ENCODE data around the gene FOXF2.
"Not testable (repeated sequence)": the region's sequence is repeated elsewhere in the genome, so short reads cannot be mapped to it uniquely, and the experiment has no call there.

The FOXF2 gene

DNA sequence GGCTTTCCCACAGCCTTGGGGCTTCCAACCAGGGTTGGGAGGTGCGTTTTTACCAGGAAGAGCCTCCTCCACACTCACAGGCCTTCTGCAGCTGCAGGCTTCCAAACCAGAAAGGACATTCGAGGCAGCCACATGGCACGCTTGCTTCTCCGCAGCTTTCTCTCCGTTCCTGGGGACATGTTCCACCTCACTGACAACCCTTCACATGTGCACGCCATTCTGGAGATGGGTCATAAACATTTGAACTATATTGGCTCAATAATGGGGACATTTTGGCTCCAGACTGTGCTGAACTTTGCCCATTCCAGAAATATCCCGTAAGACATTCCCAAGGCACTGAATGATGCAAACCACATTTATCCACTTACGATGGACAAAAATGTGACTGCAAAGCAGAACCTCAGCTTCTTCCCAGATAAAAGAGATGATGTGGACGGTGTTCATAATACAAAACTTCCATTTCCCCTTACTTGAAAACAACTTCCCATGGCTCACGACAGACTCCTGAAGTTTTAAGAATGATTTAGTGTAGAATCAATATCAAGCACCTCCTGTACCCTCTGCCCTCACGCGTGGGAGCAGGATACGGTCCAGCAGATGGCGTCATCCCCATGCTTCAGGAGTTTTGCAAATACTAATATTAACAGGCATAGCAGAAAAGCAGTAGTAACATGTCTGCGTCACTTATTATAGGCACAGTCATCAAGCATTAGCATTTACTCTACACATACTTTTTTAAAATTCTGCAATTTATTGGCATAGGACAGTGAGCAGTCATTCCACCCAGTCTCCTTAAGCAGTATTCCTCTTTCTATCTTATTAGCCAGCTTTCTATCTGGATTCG is 25.4 kb upstream of the FOXF2 start:
- peaks cover 0 to 19% of the 10 kb centered on the region in 2 donors for H3K27me3 ChIP-seq
- intact Hi-C loops (cut with DNase I; ENCODE audit: low total_unique reads): no loop called here
- DNase-seq: no peak
- no peak overlapping the region for H3K4me3 ChIP-seq
- H3K36me3 ChIP-seq: no peaks in the 10 kb centered on the region
- no peak for TF ChIP-seq CTCF (IDR thresholded peaks at IDR 0.05)
- H3K27ac ChIP-seq: no peak overlapping the region
- no peaks in the 10 kb centered on the region for H3K4me1 ChIP-seq
- H3K9me3 ChIP-seq: peaks cover 0 to 4% (median 0%) of the 10 kb centered on the region in 3 donors

DNA sequence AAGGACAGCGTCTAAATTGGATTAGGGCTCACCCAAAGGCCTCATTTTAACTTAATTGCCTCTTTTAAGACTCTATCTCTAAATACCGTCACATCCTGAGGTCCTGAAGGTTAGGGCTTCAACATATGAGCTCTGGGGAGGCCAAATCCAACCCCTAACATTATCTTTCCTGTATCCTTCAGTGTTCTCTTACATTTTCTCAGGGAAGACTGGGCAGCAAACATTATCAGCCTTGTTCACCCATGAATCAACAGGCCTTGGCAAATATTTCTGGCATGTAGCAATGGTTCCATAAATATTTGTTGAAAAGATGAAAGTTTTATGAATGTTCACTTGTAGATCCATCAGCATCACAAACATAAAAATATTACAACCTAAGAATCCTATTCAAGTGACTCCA is 24.6 kb upstream of the FOXF2 start:
- Histone ChIP-seq H3K9me3 (peaks cover 0 to 5% (median 0%) of the 10 kb centered on the region in 3 donors), H3K36me3 (no peaks in the 10 kb centered on the region), H3K4me1 (no peaks in the 10 kb centered on the region), H3K4me3 (no peak overlapping the region), H3K27ac (no peak overlapping the region), H3K27me3 (peaks cover 0 to 13% of the 10 kb centered on the region in 2 donors)
- TF ChIP-seq CTCF (IDR thresholded peaks at IDR 0.05): no peak
- intact Hi-C loops (cut with DNase I; ENCODE audit: low total_unique reads): no loop called here
- no peak for DNase-seq

GRCh38 chr6:1365686-1366085 is 23.7 kb upstream of the FOXF2 start:
- intact Hi-C loops (cut with DNase I; ENCODE audit: low total_unique reads): no loop called here
- DNase-seq: no peak
- Histone ChIP-seq H3K36me3 (no peaks in the 10 kb centered on the region), H3K4me3 (no peak overlapping the region), H3K27me3 (peaks cover 0 to 11% of the 10 kb centered on the region in 2 donors), H3K27ac (no peak overlapping the region), H3K9me3 (peaks cover 0 to 14% (median 0%) of the 10 kb centered on the region in 3 donors), H3K4me1 (no peaks in the 10 kb centered on the region)
- TF ChIP-seq CTCF (IDR thresholded peaks at IDR 0.05): no peak

DNA sequence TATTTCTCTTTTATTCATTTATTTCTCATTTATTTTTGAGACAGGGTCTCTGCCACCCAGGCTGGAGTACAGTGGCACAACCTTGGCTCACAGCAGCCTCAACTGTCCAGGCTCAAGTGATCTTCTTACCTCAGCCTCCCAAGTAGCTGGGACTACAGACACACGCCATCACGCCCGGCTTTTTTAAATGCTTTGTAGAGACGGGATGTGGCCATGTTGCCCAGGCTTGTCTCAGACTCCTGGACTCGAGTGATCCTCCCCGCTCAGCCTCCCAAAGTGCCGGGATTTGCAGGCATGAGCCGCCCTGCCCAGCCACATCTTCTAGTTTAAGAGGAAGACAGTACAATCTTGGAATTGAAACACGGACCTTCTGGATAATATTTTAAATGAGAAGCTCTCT is 21.6 kb upstream of the FOXF2 start:
- H3K4me1 ChIP-seq: no peaks in the 10 kb centered on the region
- DNase-seq: no peak
- H3K4me3 ChIP-seq: no peak overlapping the region
- H3K9me3 ChIP-seq: peaks cover 0 to 23% (median 9%) of the 10 kb centered on the region in 3 donors
- H3K27me3 ChIP-seq: peaks cover 0 to 7% of the 10 kb centered on the region in 2 donors
- H3K27ac ChIP-seq: no peak overlapping the region
- no peaks in the 10 kb centered on the region for H3K36me3 ChIP-seq
- intact Hi-C loops (cut with DNase I; ENCODE audit: low total_unique reads): no loop called here
- no peak for TF ChIP-seq CTCF (IDR thresholded peaks at IDR 0.05)

DNA sequence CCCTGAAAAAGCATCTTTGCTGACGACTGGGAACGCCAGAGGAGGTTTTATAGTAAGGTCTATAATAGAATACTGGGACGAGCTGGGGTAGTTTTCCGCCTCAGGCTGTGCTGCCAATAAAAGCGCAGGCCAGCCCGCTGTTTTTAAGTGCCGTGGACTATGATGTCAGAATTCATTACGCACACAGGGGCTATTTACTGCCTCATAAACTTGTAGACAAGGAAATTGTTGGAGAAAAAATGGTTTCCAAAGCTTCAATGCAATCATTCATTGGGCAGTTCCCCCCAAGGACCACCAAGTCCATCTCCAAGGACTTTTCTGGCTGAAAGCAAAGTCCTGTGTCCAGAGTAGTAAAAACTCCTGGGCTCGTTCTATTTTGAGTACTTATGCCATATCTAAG is 20.4 kb upstream of the FOXF2 start:
- intact Hi-C loops (cut with DNase I; ENCODE audit: low total_unique reads): no loop called here
- Histone ChIP-seq H3K27ac (no peak overlapping the region), H3K27me3 (peaks cover 0 to 17% of the 10 kb centered on the region in 2 donors), H3K9me3 (peaks cover 0 to 23% (median 9%) of the 10 kb centered on the region in 3 donors), H3K4me3 (no peak overlapping the region), H3K36me3 (no peaks in the 10 kb centered on the region), H3K4me1 (no peaks in the 10 kb centered on the region)
- no peak for TF ChIP-seq CTCF (IDR thresholded peaks at IDR 0.05)
- no peak for DNase-seq

GRCh38 chr6:1369695-1370094 is 19.7 kb upstream of the FOXF2 start:
- peaks cover 0 to 25% of the 10 kb centered on the region in 2 donors for H3K27me3 ChIP-seq
- DNase-seq; H3K36me3 ChIP-seq; H3K4me3 ChIP-seq; H3K27ac ChIP-seq; intact Hi-C loops (cut with DNase I; ENCODE audit: low total_unique reads); H3K4me1 ChIP-seq: not testable (repeated sequence)
- H3K9me3 ChIP-seq: peaks cover 0 to 23% (median 9%) of the 10 kb centered on the region in 3 donors
